ENCODE measurements around the gene CNTN6. TPM values are rescaled to one million over a fixed set of nuclear protein-coding genes. Genes with fewer than 3 reads are reported as not detected.

The CNTN6 gene
- polyA plus RNA-seq, 1 donor (not counting 4 experiments of a cell fraction or from before 2014, with no cell fraction given), result not detected

DNA sequence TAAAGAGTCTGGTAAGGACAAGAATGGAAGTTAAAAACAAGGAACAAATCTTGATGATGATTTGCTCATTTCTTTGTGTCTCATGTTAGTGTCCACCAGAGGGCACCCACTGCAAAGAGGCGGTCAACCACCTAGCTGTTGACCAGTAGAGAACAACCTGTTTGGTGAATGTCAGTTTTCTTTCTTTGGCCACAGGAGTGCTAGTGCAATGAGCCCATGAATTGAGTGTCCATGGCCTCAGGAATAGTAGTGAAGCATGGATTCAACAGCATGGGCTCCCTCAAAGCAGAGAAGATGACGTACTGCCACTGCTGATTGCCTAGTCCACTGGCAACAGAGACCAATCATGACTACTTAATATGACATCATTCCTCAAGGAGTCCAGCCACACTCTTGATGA lies 10.7 kb upstream of the CNTN6 start:
- dilution Hi-C loops (cut with MboI; ENCODE audit: extremely low pct_ligation_motif_present, low sequenced_read_pairs), result no loop called here
- no peaks in the 10 kb centered on the region for H3K27me3 ChIP-seq (ENCODE audit: control insufficient read depth, extremely low read depth, insufficient read depth, low read length)
- no peaks in the 10 kb centered on the region for H3K4me1 ChIP-seq (ENCODE audit: control insufficient read depth, extremely low read depth, insufficient read depth, low read length)
- no peak for TF ChIP-seq EZH2 (IDR thresholded peaks at IDR 0.05; ENCODE audit: low read length)
- TF ChIP-seq, protein P1, sequence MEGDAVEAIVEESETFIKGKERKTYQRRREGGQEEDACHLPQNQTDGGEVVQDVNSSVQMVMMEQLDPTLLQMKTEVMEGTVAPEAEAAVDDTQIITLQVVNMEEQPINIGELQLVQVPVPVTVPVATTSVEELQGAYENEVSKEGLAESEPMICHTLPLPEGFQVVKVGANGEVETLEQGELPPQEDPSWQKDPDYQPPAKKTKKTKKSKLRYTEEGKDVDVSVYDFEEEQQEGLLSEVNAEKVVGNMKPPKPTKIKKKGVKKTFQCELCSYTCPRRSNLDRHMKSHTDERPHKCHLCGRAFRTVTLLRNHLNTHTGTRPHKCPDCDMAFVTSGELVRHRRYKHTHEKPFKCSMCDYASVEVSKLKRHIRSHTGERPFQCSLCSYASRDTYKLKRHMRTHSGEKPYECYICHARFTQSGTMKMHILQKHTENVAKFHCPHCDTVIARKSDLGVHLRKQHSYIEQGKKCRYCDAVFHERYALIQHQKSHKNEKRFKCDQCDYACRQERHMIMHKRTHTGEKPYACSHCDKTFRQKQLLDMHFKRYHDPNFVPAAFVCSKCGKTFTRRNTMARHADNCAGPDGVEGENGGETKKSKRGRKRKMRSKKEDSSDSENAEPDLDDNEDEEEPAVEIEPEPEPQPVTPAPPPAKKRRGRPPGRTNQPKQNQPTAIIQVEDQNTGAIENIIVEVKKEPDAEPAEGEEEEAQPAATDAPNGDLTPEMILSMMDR (optimal IDR thresholded peaks at IDR 0.05 in 1 of 3, IDR thresholded peaks at IDR 0.05 in 1 of 3, conservative IDR thresholded peaks at IDR 0.05 in 1 of 3; ENCODE audit: extremely low read depth in 1 of 3, insufficient read depth in 2 of 3, low read length in 3 of 3), result peak; percentile 69 to 86 (median 72)
- no peaks in the 10 kb centered on the region for H3K9me3 ChIP-seq (ENCODE audit: control insufficient read depth, low read depth, low read length)
- H3K27ac ChIP-seq (ENCODE audit: control insufficient read depth, insufficient read depth, low read length), result no peak overlapping the region
- no peak overlapping the region for H3K4me2 ChIP-seq (ENCODE audit: control insufficient read depth, extremely low read depth, insufficient read depth, low read depth, low read length)
- no peaks in the 10 kb centered on the region for H4K20me1 ChIP-seq (ENCODE audit: control insufficient read depth, extremely low read depth, insufficient read depth, low read length)
- no peak overlapping the region for H2AFZ ChIP-seq (ENCODE audit: control insufficient read depth, low read length)
- no peaks in the 10 kb centered on the region for H3K36me3 ChIP-seq (ENCODE audit: control insufficient read depth in 2 of 2, extremely low read depth in 1 of 2, insufficient read depth in 2 of 2, low read length in 2 of 2)
- no peak overlapping the region for H3K9ac ChIP-seq (ENCODE audit: control insufficient read depth, extremely low read depth, insufficient read depth, low read length)
- no peaks in the 10 kb centered on the region for H3K79me2 ChIP-seq (ENCODE audit: control insufficient read depth, insufficient read depth, low read length)
- FAIRE-seq, result peak; percentile 92
- no peak overlapping the region for H3K4me3 ChIP-seq (ENCODE audit: control insufficient read depth in 2 of 3, extremely low read depth in 1 of 3, insufficient read depth in 2 of 3, low read depth in 1 of 3, low read length in 3 of 3)
- H3K9me1 ChIP-seq (ENCODE audit: control insufficient read depth, extremely low read depth, insufficient read depth, low read length), result no peaks in the 10 kb centered on the region
- no peak for DNase-seq (ENCODE audit: low read depth, low spot score)

DNA sequence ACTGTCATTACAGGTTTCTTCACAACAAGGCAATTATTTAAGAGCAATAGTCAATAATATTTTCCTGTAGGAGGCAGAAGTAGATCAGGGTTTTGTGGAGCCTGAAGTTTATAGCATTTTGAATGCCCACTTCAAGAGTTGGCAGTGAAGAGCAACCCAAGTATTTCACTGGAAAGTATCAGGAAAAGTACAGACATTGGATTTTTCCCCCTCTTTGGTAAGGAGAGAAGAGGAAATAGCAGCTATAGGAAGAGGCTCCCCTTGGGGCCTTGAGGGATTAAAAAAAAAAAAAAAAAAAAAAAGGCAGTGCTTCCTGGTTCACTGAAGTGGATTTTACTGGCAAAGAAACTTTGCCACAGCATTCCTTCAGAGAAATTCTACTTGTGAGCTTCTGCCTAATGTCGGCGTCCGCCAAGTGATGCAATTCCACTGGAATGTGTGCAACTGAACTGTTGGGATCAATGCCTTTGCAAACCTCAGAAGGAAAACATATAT lies 5.7 kb upstream of the CNTN6 start:
- peak overlapping the region; percentile 7 for H3K4me2 ChIP-seq (ENCODE audit: control insufficient read depth, extremely low read depth, insufficient read depth, low read depth, low read length)
- no peak overlapping the region for H3K4me3 ChIP-seq (ENCODE audit: control insufficient read depth in 2 of 3, extremely low read depth in 1 of 3, insufficient read depth in 2 of 3, low read depth in 1 of 3, low read length in 3 of 3)
- dilution Hi-C loops (cut with MboI; ENCODE audit: extremely low pct_ligation_motif_present, low sequenced_read_pairs), result no loop called here
- no peaks in the 10 kb centered on the region for H3K27me3 ChIP-seq (ENCODE audit: control insufficient read depth, extremely low read depth, insufficient read depth, low read length)
- no peaks in the 10 kb centered on the region for H3K9me3 ChIP-seq (ENCODE audit: control insufficient read depth, low read depth, low read length)
- no peaks in the 10 kb centered on the region for H3K4me1 ChIP-seq (ENCODE audit: control insufficient read depth, extremely low read depth, insufficient read depth, low read length)
- TF ChIP-seq EZH2 (IDR thresholded peaks at IDR 0.05; ENCODE audit: low read length), result no peak
- TF ChIP-seq, protein P1 (optimal IDR thresholded peaks at IDR 0.05 in 1 of 3, IDR thresholded peaks at IDR 0.05 in 1 of 3, conservative IDR thresholded peaks at IDR 0.05 in 1 of 3; ENCODE audit: extremely low read depth in 1 of 3, insufficient read depth in 2 of 3, low read length in 3 of 3), result peak in 1 of 3 experiments; percentile 11
- H2AFZ ChIP-seq (ENCODE audit: control insufficient read depth, low read length), result no peak overlapping the region
- H3K9ac ChIP-seq (ENCODE audit: control insufficient read depth, extremely low read depth, insufficient read depth, low read length), result no peak overlapping the region
- H3K9me1 ChIP-seq (ENCODE audit: control insufficient read depth, extremely low read depth, insufficient read depth, low read length), result no peaks in the 10 kb centered on the region
- no peaks in the 10 kb centered on the region for H4K20me1 ChIP-seq (ENCODE audit: control insufficient read depth, extremely low read depth, insufficient read depth, low read length)
- no peak overlapping the region for H3K27ac ChIP-seq (ENCODE audit: control insufficient read depth, insufficient read depth, low read length)
- DNase-seq (ENCODE audit: low read depth, low spot score), result peak; percentile 25
- no peaks in the 10 kb centered on the region for H3K79me2 ChIP-seq (ENCODE audit: control insufficient read depth, insufficient read depth, low read length)
- FAIRE-seq, result peak; percentile 71
- no peaks in the 10 kb centered on the region for H3K36me3 ChIP-seq (ENCODE audit: control insufficient read depth in 2 of 2, extremely low read depth in 1 of 2, insufficient read depth in 2 of 2, low read length in 2 of 2)

Measured in keratinocyte (primary cell).